ENCODE results near the gene CDCA8.
"Not testable (repeated sequence)": the region's sequence is repeated elsewhere in the genome, so short reads cannot be mapped to it uniquely, and the experiment has no call there.

CDCA8 gene

GRCh38 chr1:37673920-37674319 lies 18.4 kb upstream of the CDCA8 start:
- no peak for FAIRE-seq

GRCh38 chr1:37676281-37677142 lies 15.8 kb upstream of the CDCA8 start:
- no peak for FAIRE-seq

GRCh38 chr1:37677143-37677439 lies 15.2 kb upstream of the CDCA8 start:
- FAIRE-seq: no peak

GRCh38 chr1:37677808-37678207 lies 14.5 kb upstream of the CDCA8 start:
- no peak for FAIRE-seq

GRCh38 chr1:37680933-37681332 lies 11.4 kb upstream of the CDCA8 start:
- no peak for FAIRE-seq

- FAIRE-seq: no peak
Observed at GRCh38 chr1:37682334-37682987, 9.9 kb upstream of the CDCA8 start.

GRCh38 chr1:37684182-37684581 lies 8.1 kb upstream of the CDCA8 start:
- not testable (repeated sequence) for FAIRE-seq

- no peak for FAIRE-seq
Observed at GRCh38 chr1:37685722-37686121, 6.6 kb upstream of the CDCA8 start.

GRCh38 chr1:37687764-37688163 lies 4.6 kb upstream of the CDCA8 start:
- not testable (repeated sequence) for FAIRE-seq

GRCh38 chr1:37688926-37689325 lies 3.4 kb upstream of the CDCA8 start:
- no peak for FAIRE-seq

GRCh38 chr1:37691497-37692077 lies 729 bp upstream of the CDCA8 start:
- no peak for FAIRE-seq

- FAIRE-seq: no peak
Observed at GRCh38 chr1:37692834-37693175, 489 bp downstream of the CDCA8 start.

GRCh38 chr1:37697090-37697489 lies 4.8 kb downstream of the CDCA8 start:
- FAIRE-seq: no peak

GRCh38 chr1:37697737-37698136 lies 5.4 kb downstream of the CDCA8 start:
- no peak for FAIRE-seq

GRCh38 chr1:37699147-37699546 lies 6.8 kb downstream of the CDCA8 start:
- no peak for FAIRE-seq

- no peak for FAIRE-seq
Observed at GRCh38 chr1:37701051-37701450, 8.7 kb downstream of the CDCA8 start.

- FAIRE-seq: no peak
Observed at GRCh38 chr1:37703061-37703460, 10.7 kb downstream of the CDCA8 start.

- FAIRE-seq: no peak
Observed at GRCh38 chr1:37704966-37705365, 12.7 kb downstream of the CDCA8 start.

GRCh38 chr1:37705399-37705798 lies 13.1 kb downstream of the CDCA8 start:
- no peak for FAIRE-seq

GRCh38 chr1:37708471-37708870 lies 16.2 kb downstream of the CDCA8 start:
- FAIRE-seq: no peak

GRCh38 chr1:37714226-37714625 lies 21.9 kb downstream of the CDCA8 start:
- FAIRE-seq: no peak

- FAIRE-seq: no peak
Observed at GRCh38 chr1:37714689-37715088, 22.4 kb downstream of the CDCA8 start.

- no peak for FAIRE-seq
Observed at GRCh38 chr1:37716321-37716720, 24.0 kb downstream of the CDCA8 start.

GRCh38 chr1:37717631-37718030 lies 25.3 kb downstream of the CDCA8 start:
- FAIRE-seq: no peak

Measured in colon (tissue), 2 donors.